K562 (cell line): ENCODE results near the gene ALKBH3. TPM values are rescaled to one million over a fixed set of nuclear protein-coding genes. Genes with fewer than 3 reads are reported as not detected.

Source experiments
- ATAC-seq: fragments of 200-7000 bp; cut with Tn5 transposase; 3 replicates; pipeline ENCODE4 v1.9.1; 2020; ENCODE audit warnings: moderate library complexity
- BruUV-seq: library from RNA; stranded (reverse); fragments of 400-500 nt; replicated peaks from 2 replicates; lab custom pipeline; 2021; lab: Mats Ljungman, UMichigan
- CTCF ChIA-PET: fragments of 300-600 bp; formaldehyde crosslinking; extraction: SDS; loops from one replicate; lab custom pipeline; 2021; ENCODE audit warnings: low intra/inter-chr PET ratio; lab: Yijun Ruan, JAX
- POLR2A ChIA-PET: fragments of 300-600, 350-650 bp; sonication (Branson Sonifier 250); formaldehyde crosslinking; extraction: SDS; loops from one replicate; lab custom pipeline; 2021; ENCODE audit warnings: antibody characterized with exemption, inconsistent platforms; lab: Yijun Ruan, JAX
- DNase-seq, 4 experiments: peaks; one replicate each; pipeline versions ENCODE4 v3.0.0 to v3.0.0-alpha.2; 2011 to 2018; ENCODE audit warnings: low spot score in 3 of 4, mixed read lengths in 3 of 4; ENCODE audit errors: extremely low read depth in 1 of 4
- FAIRE-seq: peaks from 2 replicates; lab custom pipeline; 2011; peaks lifted over from hg19 to GRCh38; lab: Jason Lieb, UNC
- H2AFZ ChIP-seq: 2 replicates; pipeline ENCODE4 v1.6.0; 2011; ENCODE audit warnings: low read depth, low read length, control low read depth, inconsistent platforms
- H3K27ac ChIP-seq: fragments of 200-600 bp; 3 replicates; pipeline ENCODE4 v1.8.0; 2011; ENCODE audit warnings: low read depth, mild to moderate bottlenecking, control low read depth, inconsistent platforms, low read length, moderate library complexity, mixed read lengths; ENCODE audit errors: extremely low read depth
- H3K27me3 ChIP-seq, 2 experiments: fragments of 300-600 bp in 1 of 2; 2 replicates in 1 of 2; 3 replicates in 1 of 2; pipeline versions ENCODE4 v1.6.0 to v1.8.0; 2011; ENCODE audit warnings: inconsistent platforms in 2 of 2, low read length in 2 of 2, mild to moderate bottlenecking in 1 of 2, mixed read lengths in 1 of 2, moderate library complexity in 1 of 2; ENCODE audit not compliant: control insufficient read depth in 2 of 2, insufficient read depth in 2 of 2
- H3K36me3 ChIP-seq: fragments of 300-600 bp; 3 replicates; pipeline ENCODE4 v1.8.0; 2011; ENCODE audit warnings: mild to moderate bottlenecking, low read length, inconsistent platforms; ENCODE audit not compliant: control insufficient read depth, insufficient read depth
- H3K4me1 ChIP-seq, 2 experiments: fragments of 200-600 bp in 1 of 2; replicated peaks in 1 of 2; 2 replicates in 1 of 2; 3 replicates in 1 of 2; pipeline versions ENCODE4 v1.5.1 to v1.8.0; 2011; ENCODE audit warnings: inconsistent platforms in 2 of 2, low read length in 2 of 2, mild to moderate bottlenecking in 1 of 2, mixed read lengths in 1 of 2, moderate library complexity in 1 of 2; ENCODE audit not compliant: control insufficient read depth in 2 of 2, insufficient read depth in 2 of 2
- H3K4me2 ChIP-seq: 2 replicates; pipeline ENCODE4 v1.6.1; 2011; ENCODE audit warnings: low read length, control low read depth, inconsistent platforms, mixed read lengths; ENCODE audit not compliant: insufficient read depth
- H3K4me3 ChIP-seq: fragments of 200-600 bp; sonication (generic), shearing (Covaris generic); 2 replicates; pipeline ENCODE4 v1.5.1; 2016; ENCODE audit warnings: control low read depth, inconsistent platforms
- H3K79me2 ChIP-seq: fragments of 200-600 bp; 3 replicates; pipeline ENCODE4 v1.8.0; 2011; ENCODE audit warnings: low read length, inconsistent platforms; ENCODE audit not compliant: control insufficient read depth, insufficient read depth
- H3K9ac ChIP-seq, 2 experiments: 2 replicates each; pipeline versions ENCODE4 v1.6.0 to v1.6.1; 2011; ENCODE audit warnings: low read depth in 2 of 2, low read length in 2 of 2, control low read depth in 1 of 2, inconsistent platforms in 1 of 2, mild to moderate bottlenecking in 1 of 2, mixed read lengths in 1 of 2; ENCODE audit not compliant: insufficient read depth in 1 of 2
- H3K9me1 ChIP-seq: one replicate; pipeline ENCODE4 v1.6.0; 2011; ENCODE audit warnings: inconsistent platforms, mild to moderate bottlenecking, low read length, moderate library complexity; ENCODE audit not compliant: control insufficient read depth, insufficient read depth
- H3K9me3 ChIP-seq: replicated peaks from 2 replicates; pipeline ENCODE4 v1.5.1; 2011; ENCODE audit warnings: low read depth, low read length, inconsistent platforms; ENCODE audit not compliant: control insufficient read depth, insufficient read depth
- H4K20me1 ChIP-seq: replicated peaks from 2 replicates; pipeline ENCODE4 v1.6.1; 2011; ENCODE audit warnings: low read length, inconsistent platforms, mixed read lengths; ENCODE audit not compliant: control insufficient read depth, insufficient read depth
- BCL6 ChIP-seq: fragments of 250-450 bp; sonication (Bioruptor Pico); IDR thresholded peaks from 2 replicates; pipeline ENCODE4 v1.4.0; 2020
- CAMTA2 ChIP-seq: fragments of 250-450 bp; sonication (Bioruptor Pico); conservative IDR thresholded peaks from 2 replicates; pipeline ENCODE4 v1.5.1; 2022
- CEBPB ChIP-seq: fragments of 450-650 bp; IDR thresholded peaks from 2 replicates; pipeline ENCODE4 v1.6.1; 2016; ENCODE audit warnings: missing genetic modification characterization, missing compliant biosample characterization
- FOXA3 ChIP-seq, 2 experiments: fragments of 450-650 bp in 1 of 2; sonication (generic) in 1 of 2; formaldehyde crosslinking; IDR thresholded peaks in 1 of 2; conservative IDR thresholded peaks in 1 of 2; 2 replicates each; pipeline versions ENCODE4 v1.4.0 to v1.8.0; 2020 to 2022; ENCODE audit warnings: mild to moderate bottlenecking in 2 of 2, missing genetic modification reagents in 1 of 2
- FOXM1 ChIP-seq, 2 experiments: fragments of 450-650 bp in 1 of 2; sonication (generic) in 1 of 2; formaldehyde crosslinking in 1 of 2; IDR thresholded peaks; 2 replicates each; pipeline versions ENCODE4 v1.6.1 to v1.9.0; 2017 to 2022; ENCODE audit warnings: low read depth in 2 of 2, mild to moderate bottlenecking in 2 of 2, missing genetic modification reagents in 1 of 2, moderate library complexity in 1 of 2
- GATA2 ChIP-seq: sonication (generic); formaldehyde crosslinking; IDR thresholded peaks from 2 replicates; pipeline ENCODE4 v1.4.0; 2020; ENCODE audit warnings: mild to moderate bottlenecking, missing genetic modification reagents
- GTF3C2 ChIP-seq: IDR thresholded peaks from 3 replicates; pipeline ENCODE4 v1.6.1; 2011; ENCODE audit warnings: borderline replicate concordance, mild to moderate bottlenecking, moderate library complexity; ENCODE audit not compliant: insufficient read length; ENCODE audit errors: extremely low read depth
- MEF2D ChIP-seq: conservative IDR thresholded peaks from 2 replicates; pipeline ENCODE4 v1.6.1; 2016; ENCODE audit warnings: low read depth, missing genetic modification characterization, missing compliant biosample characterization
- MLX ChIP-seq, 2 experiments: fragments of 450-650 bp in 1 of 2; sonication (generic) in 1 of 2; formaldehyde crosslinking; conservative IDR thresholded peaks; 2 replicates each; pipeline versions ENCODE4 v1.4.0 to v1.8.1; 2020 to 2022; ENCODE audit warnings: mild to moderate bottlenecking in 1 of 2, missing genetic modification reagents in 1 of 2
- NFIC ChIP-seq: fragments of 450-650 bp; IDR thresholded peaks from 2 replicates; pipeline ENCODE4 v1.6.1; 2017; ENCODE audit warnings: mild to moderate bottlenecking, inconsistent platforms
- RBM39 ChIP-seq: fragments of 200-400 bp; formaldehyde crosslinking; optimal IDR thresholded peaks from 2 replicates; pipeline ENCODE3; 2018; ENCODE audit warnings: low read depth, low read length
- TCF15 ChIP-seq: fragments of 250-450 bp; sonication (Bioruptor Pico); IDR thresholded peaks from 2 replicates; pipeline ENCODE4 v1.8.0; 2022; ENCODE audit warnings: moderate library complexity, mild to moderate bottlenecking, inconsistent platforms
- TRIM28 ChIP-seq: fragments of 450-650 bp; IDR thresholded peaks from 2 replicates; pipeline ENCODE4 v1.6.1; 2017
- ZNF133 ChIP-seq: fragments of 250-450 bp; sonication (Bioruptor Pico); IDR thresholded peaks from 2 replicates; pipeline ENCODE4 v1.4.0; 2020; ENCODE audit warnings: mild to moderate bottlenecking
- ZNF239 ChIP-seq: fragments of 250-450 bp; sonication (Bioruptor Pico); IDR thresholded peaks from 2 replicates; pipeline ENCODE4 v1.4.0; 2020; ENCODE audit warnings: mild to moderate bottlenecking
- ZNF445 ChIP-seq: fragments of 250-450 bp; sonication (Bioruptor Pico); IDR thresholded peaks from 2 replicates; pipeline ENCODE4 v1.4.0; 2020; ENCODE audit warnings: low read depth, mild to moderate bottlenecking, moderate library complexity
- ZNF696 ChIP-seq: fragments of 250-450 bp; sonication (Bioruptor Pico); conservative IDR thresholded peaks from 2 replicates; pipeline ENCODE4 v1.4.0; 2020; ENCODE audit warnings: mild to moderate bottlenecking, moderate library complexity
- WGBS: fragments of 100-300 bp; shearing (Covaris generic); methylation state at CpG from one replicate; pipeline ENCODE4 v1.1.6; 2016; ENCODE audit warnings: low coverage, mixed read lengths; ENCODE audit not compliant: insufficient coverage; ENCODE audit errors: missing lambda C conversion rate; 5-methylcytosine and 5-hydroxymethylcytosine counted together
- in situ Hi-C: fragments of 300-500 bp; cut with MboI; formaldehyde crosslinking; loops from 4 replicates; pipeline ENCODE4 v1.15.0; 2018; ENCODE audit warnings: inconsistent platforms, mixed read lengths
- intact Hi-C: fragments of 100-400 bp; cut with micrococcal nuclease; formaldehyde crosslinking; loops from 2 replicates; pipeline ENCODE4 v1.14.2; 2022
- polyA plus RNA-seq, 8 experiments: library from polyadenylated mRNA; depleted of rRNA in 4 of 8; stranded (reverse) in 5 of 8; unstranded in 3 of 8; fragments of >200 nt; fragmentation: Nextera tagmentation in 2 of 8; fragmentation: Illumina TruSeq in 1 of 8; extraction: Ambion mirVana in 2 of 8; extraction: Trizol in 1 of 8; gene quantifications; 2 replicates each; pipeline versions ENCODE4 v1.2.1 to v1.2.3, GENCODE V29; 2011 to 2014; ENCODE audit warnings: inconsistent platforms in 1 of 8, missing spikeins in 1 of 8
- total RNA-seq, 7 experiments: library from RNA; depleted of rRNA in 6 of 7; stranded (reverse); fragments of >200 nt in 6 of 7; fragmentation: Illumina TruSeq in 2 of 7; extraction: Trizol in 2 of 7; gene quantifications; 2 replicates each; pipeline versions ENCODE4 v1.2.1 to v1.2.3, GENCODE V29; 2011 to 2021; ENCODE audit warnings: low replicate concordance in 1 of 7
- TF ChIP-seq, protein P1 (sequence below): sonication (generic); formaldehyde crosslinking; IDR thresholded peaks from 2 replicates; pipeline ENCODE4 v1.8.0; 2022; ENCODE audit warnings: mild to moderate bottlenecking, missing genetic modification reagents

The ALKBH3 gene
- total and polyA plus RNA-seq, 9 of the 15 experiments (the other 6 are each of a cell fraction or from before 2014, with no cell fraction given), result 16.0 to 49.9 (median 36.5) TPM

DNA sequence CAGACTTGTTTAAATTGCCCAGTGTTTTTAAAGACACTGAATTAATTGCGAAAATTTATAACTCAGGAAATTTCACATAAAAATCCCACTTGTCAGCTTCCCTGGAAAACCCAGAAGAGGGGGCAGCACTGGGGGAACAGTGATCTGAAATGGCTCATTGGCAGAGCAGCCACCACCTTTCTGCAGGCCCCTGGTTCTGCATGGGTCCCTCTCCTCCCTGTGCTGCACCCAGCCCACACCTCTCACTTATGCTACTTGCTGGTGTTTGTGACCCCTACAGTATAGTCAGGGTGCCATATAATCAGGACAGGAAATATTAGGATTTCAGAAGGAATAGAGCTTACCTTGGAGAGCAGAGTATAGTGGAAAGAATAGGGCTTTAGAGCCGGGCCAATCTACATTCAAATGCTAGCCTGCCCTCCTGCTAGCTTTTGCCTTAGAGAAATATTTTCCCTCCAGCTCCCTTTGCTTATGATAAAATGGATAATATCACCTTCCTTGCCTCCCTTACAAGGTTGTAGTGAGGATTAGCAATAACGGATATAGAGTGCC, 33.3 kb downstream of the ALKBH3 start (continued):
- TF ChIP-seq ZNF133 (CRISPR knock-in tag) (no peak), RBM39 (no peak), TCF15 (CRISPR knock-in tag) (no peak), CAMTA2 (CRISPR knock-in tag) (no peak), GTF3C2 (no peak)

GRCh38 chr11:43914466-43914865, 33.8 kb downstream of the ALKBH3 start:
- ChIA-PET CTCF (no interaction called here), POLR2A (no interaction called here)
- Histone ChIP-seq H3K9me3 (no peaks in the 10 kb centered on the region), H3K79me2 (no peaks in the 10 kb centered on the region), H2AFZ (no peak overlapping the region), H3K36me3 (peaks cover 16% of the 10 kb centered on the region; the same call in 2 of the 3 replicates), H3K4me2 (no peak overlapping the region), H4K20me1 (no peaks in the 10 kb centered on the region), H3K9me1 (no peaks in the 10 kb centered on the region), H3K27me3 (no peaks in the 10 kb centered on the region), H3K27ac (no peak overlapping the region), H3K4me1 (peaks cover 0 to 7% of the 10 kb centered on the region in 2 experiments; a peak in 1 of 5 replicates), H3K4me3 (no peak overlapping the region), H3K9ac (no peak overlapping the region)
- 57% methylated on average over 1 of the region's 1 CpG for WGBS
- in situ Hi-C loops (no loop called here), intact Hi-C loops (no loop called here)
- FAIRE-seq (no peak), DNase-seq (no peak), ATAC-seq (no peak)
- no TSS peak for BruUV-seq
- TF ChIP-seq GATA2 (CRISPR knock-in tag) (no peak), CEBPB (tag) (no peak), TRIM28 (no peak), ZNF445 (CRISPR knock-in tag) (no peak), FOXA3 (CRISPR knock-in tag; conservative IDR thresholded peaks at IDR 0.05 in 1 of 2, IDR thresholded peaks at IDR 0.05 in 1 of 2) (no peak), BCL6 (CRISPR knock-in tag) (no peak), MEF2D (no peak), MLX (CRISPR knock-in tag; conservative IDR thresholded peaks at IDR 0.05) (no peak), FOXM1 (IDR thresholded peaks at IDR 0.05; ENCODE audit: low read depth) (no peak), FOXM1 (CRISPR knock-in tag; IDR thresholded peaks at IDR 0.05; ENCODE audit: low read depth) (no peak), ZNF696 (CRISPR knock-in tag) (no peak), ZNF239 (CRISPR knock-in tag) (no peak), NFIC (no peak)
- TF ChIP-seq, protein P1, sequence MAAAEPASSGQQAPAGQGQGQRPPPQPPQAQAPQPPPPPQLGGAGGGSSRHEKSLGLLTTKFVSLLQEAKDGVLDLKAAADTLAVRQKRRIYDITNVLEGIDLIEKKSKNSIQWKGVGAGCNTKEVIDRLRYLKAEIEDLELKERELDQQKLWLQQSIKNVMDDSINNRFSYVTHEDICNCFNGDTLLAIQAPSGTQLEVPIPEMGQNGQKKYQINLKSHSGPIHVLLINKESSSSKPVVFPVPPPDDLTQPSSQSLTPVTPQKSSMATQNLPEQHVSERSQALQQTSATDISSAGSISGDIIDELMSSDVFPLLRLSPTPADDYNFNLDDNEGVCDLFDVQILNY (CRISPR knock-in tag), result no peak
